ENCODE results near the gene KRTAP10-1. TPM values are rescaled to one million over a fixed set of nuclear protein-coding genes. Genes with fewer than 3 reads are reported as not detected.
"Not testable (repeated sequence)": the region's sequence is repeated elsewhere in the genome, so short reads cannot be mapped to it uniquely, and the experiment has no call there.

KRTAP10-1 gene
- total RNA-seq, 1 donor from 2014 or later = not detected

- DNase-seq (ENCODE audit: low read depth) = no peak
Measured at GRCh38 chr21:44571296-44571695, 31.3 kb upstream of the KRTAP10-1 start.

GRCh38 chr21:44569861-44570517, 30.0 kb upstream of the KRTAP10-1 start:
- no peak for DNase-seq (ENCODE audit: low read depth)

GRCh38 chr21:44568667-44569556, 28.9 kb upstream of the KRTAP10-1 start:
- no peak for DNase-seq (ENCODE audit: low read depth)

GRCh38 chr21:44568261-44568660, 28.3 kb upstream of the KRTAP10-1 start:
- DNase-seq (ENCODE audit: low read depth) = no peak

GRCh38 chr21:44567481-44568171, 27.6 kb upstream of the KRTAP10-1 start:
- DNase-seq (ENCODE audit: low read depth) = no peak

- DNase-seq (ENCODE audit: low read depth) = no peak
Measured at GRCh38 chr21:44566403-44566802, 26.4 kb upstream of the KRTAP10-1 start.

GRCh38 chr21:44564886-44565598, 25.0 kb upstream of the KRTAP10-1 start:
- no peak for DNase-seq (ENCODE audit: low read depth)

- DNase-seq (ENCODE audit: low read depth) = no peak
Measured at GRCh38 chr21:44564099-44564498, 24.1 kb upstream of the KRTAP10-1 start.

- no peak for DNase-seq (ENCODE audit: low read depth)
Measured at GRCh38 chr21:44558695-44559094, 18.7 kb upstream of the KRTAP10-1 start, which contains the start of gene KRTAP10-3. KRTAP10-3 (minus strand) TSS chr21:44558795; CDS start chr21:44558715, 80 bp downstream.

GRCh38 chr21:44558329-44558675, 18.3 kb upstream of the KRTAP10-1 start:
- DNase-seq (ENCODE audit: low read depth) = not testable (repeated sequence)

GRCh38 chr21:44557491-44558328, 17.7 kb upstream of the KRTAP10-1 start:
- peak; percentile 6 for DNase-seq (ENCODE audit: low read depth)

GRCh38 chr21:44556879-44557278, 16.9 kb upstream of the KRTAP10-1 start:
- DNase-seq (ENCODE audit: low read depth) = peak; percentile 9

- no peak for DNase-seq (ENCODE audit: low read depth)
Measured at GRCh38 chr21:44555200-44555875, 15.3 kb upstream of the KRTAP10-1 start.

- no peak for DNase-seq (ENCODE audit: low read depth)
Measured at GRCh38 chr21:44552681-44553080, 12.7 kb upstream of the KRTAP10-1 start.

- no peak for DNase-seq (ENCODE audit: low read depth)
Measured at GRCh38 chr21:44552136-44552535, 12.1 kb upstream of the KRTAP10-1 start.

- no peak for DNase-seq (ENCODE audit: low read depth)
Measured at GRCh38 chr21:44551340-44551961, 11.5 kb upstream of the KRTAP10-1 start, which contains the start of gene KRTAP10-2. KRTAP10-2 (minus strand) TSS chr21:44551505; CDS start chr21:44551458, 47 bp downstream.

- DNase-seq (ENCODE audit: low read depth) = no peak
Measured at GRCh38 chr21:44550807-44551206, 10.8 kb upstream of the KRTAP10-1 start.

GRCh38 chr21:44550285-44550684, 10.3 kb upstream of the KRTAP10-1 start:
- DNase-seq (ENCODE audit: low read depth) = not testable (repeated sequence)
